NCI-H2171 (cell line): ENCODE measurements around the gene CALCR.
"Not testable (repeated sequence)": the region's sequence is repeated elsewhere in the genome, so short reads cannot be mapped to it uniquely, and the experiment has no call there.

Source experiments
- DNase-seq: peaks from one replicate; lab custom pipeline; 2025; lab: John Stamatoyannopoulos, UW

The CALCR gene

DNA sequence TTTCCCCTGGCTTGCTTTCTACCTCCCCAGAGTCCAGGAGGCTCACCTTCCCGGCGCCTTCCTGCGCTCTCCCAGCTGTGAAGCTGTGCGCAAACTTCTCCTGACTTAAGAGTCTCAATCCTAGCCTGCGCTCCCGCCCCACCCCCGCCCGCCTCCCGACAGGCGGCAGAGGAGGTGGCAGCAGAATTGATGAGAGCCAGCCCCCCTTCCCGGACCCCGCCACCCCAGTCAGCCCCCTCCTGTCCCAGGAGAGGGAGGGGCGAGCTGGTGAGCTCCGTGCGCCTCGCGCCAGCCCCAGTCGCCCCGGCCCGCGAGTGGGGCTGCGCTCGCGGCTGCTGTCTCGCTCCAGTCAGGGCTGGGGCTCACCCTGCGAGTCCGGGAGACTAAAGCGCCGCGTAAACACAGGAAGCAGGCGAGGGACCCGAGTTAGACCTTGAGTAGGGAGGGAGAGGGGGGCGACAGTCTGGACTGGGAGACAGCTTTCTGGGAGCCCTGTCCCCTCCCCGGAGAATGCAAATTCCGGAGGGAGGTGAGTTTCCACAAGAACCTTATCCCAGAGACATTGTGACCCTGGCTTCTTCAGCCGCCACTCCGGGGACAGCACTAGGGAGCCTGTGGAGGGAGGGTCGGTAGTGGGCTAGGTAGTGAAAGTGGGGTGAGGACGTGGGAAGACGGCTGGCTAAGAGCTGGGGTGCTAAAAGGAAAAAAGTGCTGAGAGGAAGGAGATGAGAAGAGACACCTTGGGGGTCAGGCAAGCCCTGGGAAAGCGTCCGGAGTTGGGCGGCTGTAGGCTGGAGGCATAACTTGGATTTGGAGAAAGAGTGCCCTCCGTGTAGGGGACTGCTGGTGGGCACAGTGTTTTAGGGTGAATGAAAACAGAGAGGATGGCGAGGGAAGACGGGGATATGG lies at the start of gene CALCR:
TSS of gene CALCR (minus strand) at position 79 of the 909 bp plus-strand sequence. CDS start 87,743 bp downstream, outside the sequence.
- no peak for DNase-seq

DNA sequence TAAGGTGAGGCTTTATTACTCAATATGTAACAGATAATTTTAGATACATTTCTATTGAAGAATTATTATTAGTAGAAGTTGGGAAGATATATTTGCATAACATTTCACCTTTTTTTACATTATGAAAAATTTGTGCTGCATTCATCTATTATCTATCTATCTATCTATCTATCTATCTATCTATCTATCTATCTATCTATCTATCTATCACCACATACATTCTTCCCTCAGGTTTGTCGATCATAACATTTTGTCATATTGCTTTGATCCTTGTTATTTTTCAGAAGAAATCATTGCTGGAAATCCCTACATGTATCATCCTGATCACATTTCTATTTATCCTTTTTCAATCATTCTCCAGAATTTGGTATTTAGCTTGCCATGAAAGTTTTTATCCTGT lies 49.3 kb upstream of the CALCR start:
- no peak for DNase-seq

DNA sequence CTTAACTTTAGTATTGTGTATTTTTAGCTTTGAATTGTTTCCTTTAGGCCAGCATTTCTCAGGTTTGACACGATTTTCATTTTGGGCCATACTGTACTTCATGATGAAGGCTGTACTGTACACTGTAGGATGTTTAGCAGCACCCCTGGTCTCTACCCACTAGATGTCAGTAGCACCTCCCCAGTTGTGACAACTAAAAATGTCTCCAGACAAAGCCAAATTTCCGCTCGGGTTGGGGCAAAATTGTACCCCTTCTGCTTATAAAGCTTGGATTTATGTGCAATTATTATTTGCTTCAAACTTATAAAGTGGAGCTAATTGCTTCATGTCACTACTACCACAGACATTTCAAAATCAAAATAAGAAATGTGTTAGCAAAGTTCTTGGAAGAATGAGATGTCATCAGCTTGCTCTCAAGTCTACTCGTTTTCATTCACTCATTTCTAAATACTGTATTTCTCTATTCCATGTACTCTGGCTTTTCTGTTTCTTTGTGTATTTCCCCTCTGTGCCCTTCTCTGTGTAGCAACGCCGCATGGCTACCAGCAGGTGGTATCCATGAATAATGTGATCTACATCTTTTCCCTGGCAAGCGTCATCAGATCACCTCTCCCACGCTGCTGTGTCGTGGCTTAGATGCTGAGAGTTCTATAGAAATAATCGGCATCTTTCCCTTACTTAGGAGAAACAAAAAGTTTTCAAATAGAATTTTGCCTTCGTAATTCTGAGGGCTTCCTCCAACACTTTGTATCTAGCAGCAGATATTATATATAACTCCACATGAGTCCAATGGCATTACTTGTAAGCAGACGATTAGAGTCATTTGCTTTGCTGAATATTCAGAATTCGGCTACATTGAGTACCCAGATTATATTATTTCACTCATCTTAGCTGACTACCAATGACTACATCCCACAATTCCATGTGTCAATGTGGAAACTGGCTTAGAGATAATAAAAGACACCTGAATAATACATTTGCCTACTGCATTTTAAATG lies 47.8 kb upstream of the CALCR start:
- DNase-seq: peak; percentile 41

DNA sequence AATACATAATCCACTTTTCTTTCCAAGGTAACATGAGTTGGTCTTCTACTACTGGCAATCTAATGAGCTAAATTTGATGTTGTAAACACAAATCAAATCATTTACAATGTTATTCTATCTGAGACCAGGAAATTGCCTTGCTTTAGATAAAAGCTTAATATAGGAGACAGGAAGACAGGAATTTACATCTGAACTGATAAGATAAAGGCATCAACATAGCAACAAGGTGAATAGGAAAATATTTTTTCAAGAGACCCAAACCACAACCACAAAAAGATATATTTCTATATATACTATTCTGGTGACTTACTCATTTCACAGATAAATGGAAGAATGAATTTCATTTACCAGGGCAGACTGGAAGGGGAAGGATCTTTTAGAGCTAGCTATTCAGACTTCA lies 46.3 kb upstream of the CALCR start:
- no peak for DNase-seq

DNA sequence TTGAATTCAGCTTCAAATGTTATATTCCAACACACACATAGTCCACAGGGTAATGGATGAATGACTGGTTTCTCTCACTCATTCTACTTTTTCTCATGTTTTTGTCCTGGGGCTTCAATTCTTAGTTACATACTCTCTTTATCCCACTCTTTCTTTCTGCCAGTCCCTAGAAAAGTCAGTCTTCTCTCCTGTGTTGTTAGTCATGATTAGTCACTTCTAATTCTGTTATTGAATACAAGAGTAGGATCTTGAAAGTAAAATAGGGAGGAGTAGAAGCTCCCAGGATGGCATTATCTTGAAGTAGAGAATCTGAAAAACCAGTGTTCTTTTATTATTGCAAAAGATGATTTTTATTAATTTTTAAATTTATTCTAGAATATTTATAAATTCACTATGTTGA lies 45.5 kb upstream of the CALCR start:
- DNase-seq: no peak

DNA sequence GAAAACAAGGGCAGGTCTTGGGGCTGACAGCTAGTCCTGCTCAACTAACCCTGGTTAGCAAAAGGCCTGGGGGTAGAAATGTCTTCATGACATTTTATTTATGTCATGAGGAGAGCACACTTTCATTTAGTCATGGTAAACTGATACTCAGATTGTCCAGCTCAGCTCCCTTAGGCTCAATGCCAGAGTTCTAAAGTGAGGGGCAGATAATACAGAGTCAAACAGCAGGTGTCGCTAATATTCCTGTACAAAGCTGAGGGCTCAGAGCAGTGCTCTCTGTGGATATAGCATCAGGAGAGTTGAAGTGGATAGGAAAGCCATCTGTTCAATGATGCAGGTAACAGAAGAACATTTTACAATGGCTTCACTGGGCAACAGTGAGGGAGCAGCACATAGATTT lies 26.8 kb upstream of the CALCR start:
- peak; percentile 30 for DNase-seq

DNA sequence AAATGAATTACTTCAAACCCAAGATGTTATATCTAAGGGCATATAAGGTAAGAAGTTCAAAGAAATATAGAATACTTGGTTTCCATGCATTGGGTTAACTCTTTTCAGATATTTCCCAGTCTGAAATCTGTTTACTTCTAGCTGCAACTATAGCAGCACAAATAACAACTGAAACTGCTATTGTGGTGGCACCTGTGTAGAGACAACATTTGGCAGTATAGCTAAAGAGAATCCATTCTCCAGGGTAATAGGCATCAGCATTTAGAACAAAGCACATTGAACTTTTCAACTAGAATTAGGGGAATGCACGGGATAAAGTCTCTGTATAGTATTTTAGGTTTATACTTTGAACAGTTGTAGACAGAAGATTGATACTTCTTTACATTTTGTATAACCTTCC lies 19.7 kb upstream of the CALCR start:
- DNase-seq: no peak

DNA sequence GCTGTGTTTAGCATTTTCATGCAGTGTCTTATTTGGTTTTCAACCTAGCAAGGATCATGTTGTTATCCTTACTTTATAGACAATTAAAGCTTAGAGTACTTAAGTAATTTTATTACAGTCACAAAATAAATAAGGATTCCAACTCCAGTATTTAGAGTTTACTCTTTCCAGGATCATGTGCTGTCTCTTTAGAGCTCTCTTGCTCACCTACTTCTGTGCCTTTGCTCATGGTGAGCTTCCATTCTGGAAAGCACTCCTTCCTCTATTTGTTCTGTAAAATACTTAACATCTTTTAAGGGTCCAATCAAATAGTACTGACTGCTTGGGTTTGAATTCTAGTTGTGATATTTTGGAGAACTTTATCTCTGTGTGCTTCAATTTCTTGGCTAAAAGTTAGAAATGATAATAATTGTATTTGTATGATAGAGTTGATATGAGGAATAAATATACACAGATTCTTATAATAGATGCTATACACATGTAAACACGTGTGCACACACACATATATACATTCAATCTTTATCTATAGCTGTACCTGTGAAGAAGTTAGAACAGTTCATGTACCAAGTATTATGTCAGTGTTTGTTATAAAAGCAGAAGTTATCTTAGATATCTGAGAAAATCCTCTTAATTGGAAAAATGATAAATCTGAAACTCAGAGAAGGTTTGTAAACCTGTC lies 18.2 kb upstream of the CALCR start:
- DNase-seq: no peak

DNA sequence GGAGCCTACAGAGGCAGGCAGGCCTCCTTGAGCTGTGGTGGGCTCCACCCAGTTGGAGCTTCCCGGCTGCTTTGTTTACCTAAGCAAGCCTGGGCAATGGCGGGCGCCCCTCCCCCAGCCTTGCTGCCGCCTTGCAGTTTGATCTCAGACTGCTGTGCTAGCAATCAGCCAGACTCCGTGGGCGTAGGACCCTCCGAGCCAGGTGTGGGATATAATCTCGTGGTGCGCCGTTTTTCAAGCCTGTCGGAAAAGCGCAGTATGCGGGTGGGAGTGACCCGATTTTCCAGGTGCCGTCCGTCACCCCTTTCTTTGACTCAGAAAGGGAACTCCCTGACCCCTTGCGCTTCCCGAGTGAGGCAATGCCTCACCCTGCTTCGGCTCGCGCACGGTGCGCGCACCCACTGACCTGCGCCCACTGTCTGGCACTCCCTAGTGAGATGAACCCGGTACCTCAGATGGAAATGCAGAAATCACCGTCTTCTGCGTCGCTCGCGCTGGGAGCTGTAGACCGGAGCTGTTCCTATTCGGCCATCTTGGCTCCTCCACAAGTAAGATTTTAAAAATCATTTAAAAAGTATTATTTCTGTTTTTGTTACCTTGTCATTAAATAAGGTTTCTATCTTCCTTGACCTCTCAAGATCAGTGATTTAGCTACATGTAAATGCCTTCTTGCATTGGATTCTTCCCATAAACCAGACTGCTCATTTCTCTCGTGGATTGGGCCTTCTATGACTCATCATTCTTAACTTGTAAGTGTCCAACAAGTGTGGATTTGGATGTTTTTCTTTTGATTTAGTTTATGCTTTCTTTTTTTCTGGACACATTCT lies 16.9 kb upstream of the CALCR start:
- DNase-seq: not testable (repeated sequence)

DNA sequence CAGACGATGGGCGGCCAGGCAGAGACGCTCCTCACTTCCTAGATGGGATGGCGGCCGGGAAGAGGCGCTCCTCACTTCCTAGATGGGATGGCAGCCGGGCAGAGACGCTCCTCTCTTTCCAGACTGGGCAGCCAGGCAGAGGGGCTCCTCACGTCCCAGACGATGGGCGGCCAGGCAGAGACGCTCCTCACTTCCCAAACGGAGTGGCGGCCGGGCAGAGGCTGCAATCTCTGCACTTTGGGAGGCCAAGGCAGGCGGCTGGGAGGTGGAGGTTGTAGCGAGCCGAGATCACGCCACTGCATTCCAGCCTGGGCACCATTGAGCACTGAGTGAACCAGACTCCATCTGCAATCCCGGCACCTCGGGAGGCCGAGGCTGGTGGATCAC lies 11.9 kb upstream of the CALCR start:
- not testable (repeated sequence) for DNase-seq

DNA sequence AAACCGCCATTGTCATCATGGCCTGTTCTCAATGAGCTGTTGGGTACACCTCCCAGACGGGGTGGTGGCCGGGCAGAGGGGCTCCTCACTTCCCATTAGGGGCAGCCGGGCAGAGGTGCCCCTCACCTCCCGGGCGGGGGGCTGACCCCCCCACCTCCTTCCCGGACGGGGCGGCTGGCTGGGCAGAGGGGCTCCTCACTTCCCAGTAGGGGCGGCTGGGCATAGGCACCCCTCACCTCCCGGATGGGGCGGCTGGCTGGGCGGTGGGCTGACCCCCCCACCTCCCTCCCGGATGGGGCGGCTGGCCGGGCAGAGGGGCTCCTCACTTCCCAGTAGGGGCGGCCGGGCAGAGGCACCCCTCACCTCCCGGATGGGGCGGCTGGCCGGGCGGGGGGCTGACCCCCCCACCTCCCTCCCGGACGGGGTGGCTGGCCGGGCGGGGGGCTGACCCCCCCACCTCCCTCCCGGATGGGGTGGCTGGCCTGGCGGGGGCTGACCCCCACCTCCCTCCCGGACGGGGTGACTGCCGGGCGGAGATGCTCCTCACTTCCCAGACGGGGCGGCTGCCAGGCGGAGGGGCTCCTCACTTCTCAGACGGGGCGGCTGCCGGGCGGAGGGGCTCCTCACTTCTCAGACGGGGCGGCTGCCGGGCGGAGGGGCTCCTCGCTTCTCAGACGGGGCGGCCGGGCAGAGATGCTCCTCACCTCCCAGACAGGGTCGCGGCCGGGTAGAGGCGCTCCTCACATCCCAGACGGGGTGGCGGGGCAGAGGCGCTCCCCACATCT lies 11.4 kb upstream of the CALCR start:
- DNase-seq: not testable (repeated sequence)

DNA sequence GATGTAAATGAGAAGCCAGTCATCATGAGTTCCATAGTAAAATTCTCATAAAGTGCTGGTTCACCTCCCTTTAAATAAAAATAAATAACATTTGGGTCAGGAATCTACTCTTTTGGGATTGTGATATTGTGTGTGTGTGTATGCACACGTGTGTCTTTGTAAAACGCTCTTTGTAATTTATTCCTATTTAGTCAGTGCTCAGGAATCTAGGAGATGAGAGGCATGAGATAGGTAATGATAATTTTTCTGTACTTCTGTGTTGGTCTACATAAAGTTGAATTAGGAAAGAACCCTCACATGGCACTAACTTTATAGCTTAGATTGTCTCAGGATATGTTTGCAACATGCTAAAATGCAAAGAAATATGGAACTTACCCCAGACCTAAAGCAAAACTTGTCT lies 4.9 kb upstream of the CALCR start:
- DNase-seq: no peak

DNA sequence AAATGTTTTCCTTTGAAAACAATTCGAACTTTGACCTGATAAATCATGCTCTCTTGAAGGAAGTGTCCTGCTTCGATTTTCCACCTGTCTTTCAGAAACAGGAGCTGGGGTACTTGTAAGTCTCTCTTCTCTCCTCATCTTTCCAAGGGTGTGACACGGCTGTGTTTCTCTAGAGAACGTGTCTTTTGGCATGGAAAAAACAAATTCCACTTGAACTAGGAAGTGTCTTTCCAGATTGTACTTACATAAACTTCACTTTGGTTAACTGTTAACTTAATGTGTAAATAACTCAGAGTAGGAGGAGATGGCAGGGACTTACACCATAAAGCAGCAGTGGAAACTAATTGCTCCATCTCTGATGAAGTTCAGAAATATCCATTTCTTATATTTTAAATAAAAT lies 4.2 kb upstream of the CALCR start:
- DNase-seq: no peak

DNA sequence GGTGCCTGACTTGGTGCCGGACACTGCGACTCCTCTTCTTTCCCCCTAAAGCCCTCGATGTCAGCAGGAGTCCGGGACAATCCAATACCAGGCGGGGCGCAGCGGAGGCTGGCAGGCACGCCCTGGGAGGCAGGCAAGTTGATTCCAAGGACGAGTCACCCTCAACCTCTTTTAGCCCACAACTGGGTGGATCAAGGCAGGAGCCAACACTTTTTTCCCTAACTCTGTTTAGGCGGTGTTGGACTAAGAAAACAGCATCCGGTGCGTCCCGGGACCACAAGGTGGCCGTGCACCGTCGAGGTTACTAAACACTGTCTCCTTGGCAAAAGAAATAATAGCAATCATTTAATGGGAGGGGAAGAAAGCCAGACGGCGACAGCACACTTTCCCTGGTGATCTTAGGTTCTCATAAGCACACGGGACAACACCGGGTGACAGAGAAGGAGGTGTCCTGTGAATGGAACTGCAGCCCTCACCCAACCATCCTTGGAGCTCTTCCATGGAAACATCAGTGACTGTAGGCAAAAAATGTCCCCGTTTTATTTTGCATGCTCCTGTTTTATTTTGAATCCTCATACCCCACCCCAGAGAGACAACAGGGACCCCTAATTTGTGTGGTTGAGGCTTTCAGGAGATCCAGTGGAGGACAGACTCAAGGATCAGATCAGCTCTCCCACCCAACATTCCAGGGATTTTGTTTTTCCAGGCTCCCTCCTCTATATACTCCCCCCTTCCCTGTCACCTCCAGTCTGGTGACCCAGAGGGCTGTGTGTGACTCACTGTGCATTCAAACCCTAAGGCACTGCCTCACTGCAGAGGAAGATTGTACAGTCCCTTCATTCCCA lies 1.3 kb upstream of the CALCR start:
- no peak for DNase-seq

DNA sequence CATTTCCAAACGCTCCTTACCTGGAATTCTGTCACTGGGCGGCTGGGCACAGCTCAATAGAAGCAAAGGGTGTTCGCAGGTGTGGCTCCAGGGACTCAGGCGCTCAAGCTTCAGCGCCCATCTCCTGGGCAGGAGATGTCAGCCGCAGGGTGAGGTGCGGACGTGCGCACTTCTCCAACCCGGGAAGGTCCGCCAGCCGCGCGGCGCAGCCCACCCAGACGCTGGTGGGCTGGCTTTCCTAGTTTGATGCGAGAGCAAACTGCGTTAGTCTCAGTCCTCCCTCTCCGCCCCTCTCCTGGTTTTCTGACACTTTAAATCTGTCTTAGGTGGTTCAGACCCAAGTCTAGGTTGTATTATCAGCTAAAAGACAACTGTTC lies 267 bp downstream of the CALCR start:
- no peak for DNase-seq

DNA sequence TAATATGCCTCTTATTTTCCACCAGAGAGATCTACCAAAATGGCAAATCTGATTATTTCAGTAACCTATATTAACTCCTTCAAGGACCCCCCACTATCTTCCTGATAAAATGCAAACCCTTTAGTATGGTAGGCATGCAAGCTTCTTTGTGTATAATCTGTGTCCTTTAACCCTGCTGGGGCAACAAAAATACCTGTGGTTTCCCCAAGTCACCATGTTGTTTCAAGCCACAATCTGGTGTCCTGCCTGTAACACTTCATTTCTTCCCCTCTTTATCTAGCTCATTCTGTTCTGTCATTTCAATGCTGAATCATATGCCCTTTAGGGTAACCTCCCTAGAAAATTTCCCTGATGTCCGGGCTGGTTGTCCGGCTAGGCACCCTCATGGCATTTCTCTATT lies 5.3 kb downstream of the CALCR start:
- no peak for DNase-seq

DNA sequence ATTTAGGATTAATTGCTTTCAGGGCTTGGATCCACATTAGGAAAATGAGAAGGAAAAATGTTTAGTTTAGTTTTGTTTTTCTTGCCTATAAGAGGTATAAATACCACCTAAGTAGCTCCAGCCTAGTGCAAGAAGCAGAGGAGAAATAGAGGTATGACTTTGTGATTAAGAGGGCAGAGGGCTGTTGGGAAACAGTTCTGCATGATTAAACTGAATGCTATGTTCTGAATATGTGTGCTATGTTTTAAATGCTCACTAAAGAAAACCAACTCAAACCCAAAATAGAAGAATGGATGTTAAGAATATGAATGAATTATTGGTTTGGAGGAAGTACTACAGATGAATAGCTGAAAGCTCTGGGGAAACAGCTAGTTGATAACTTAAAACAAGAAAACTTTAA lies 7.6 kb downstream of the CALCR start:
- no peak for DNase-seq

DNA sequence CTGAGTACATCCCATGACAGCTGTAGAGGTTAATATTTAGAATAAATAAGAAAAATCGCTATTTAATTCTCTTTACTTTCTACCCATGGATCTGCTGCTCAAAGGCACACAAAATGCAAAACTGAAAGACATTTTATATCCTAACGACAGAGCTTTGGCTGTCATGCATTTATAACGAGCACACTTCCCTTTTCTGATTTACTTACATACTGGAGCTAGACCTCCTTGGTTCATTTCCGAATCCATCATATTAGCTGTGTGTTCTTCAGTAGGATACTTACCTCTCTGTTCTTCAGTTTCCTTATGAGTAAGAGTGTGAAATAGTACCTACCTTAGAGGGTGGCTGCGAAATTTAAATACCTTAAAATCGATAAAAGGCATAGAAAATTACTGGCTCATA lies 10.9 kb downstream of the CALCR start:
- no peak for DNase-seq

DNA sequence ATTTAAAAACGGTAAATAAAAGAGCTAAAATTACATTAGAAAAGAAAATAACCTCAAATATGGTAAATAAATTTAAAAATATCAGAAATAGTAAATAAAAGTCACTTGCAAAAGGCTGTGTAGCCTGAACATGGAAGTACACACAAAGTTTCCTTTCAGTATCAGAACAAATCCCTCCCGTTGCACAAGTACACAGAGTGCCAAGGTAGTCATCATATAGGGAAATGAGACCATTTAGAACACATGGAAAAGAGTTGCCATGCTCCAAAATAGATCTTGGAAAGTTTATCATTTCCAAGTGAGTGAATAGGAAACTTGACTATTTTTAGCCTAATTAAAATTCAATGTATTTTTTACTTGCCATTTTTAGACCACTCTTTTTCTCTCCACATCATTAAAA lies 11.6 kb downstream of the CALCR start:
- DNase-seq: no peak

DNA sequence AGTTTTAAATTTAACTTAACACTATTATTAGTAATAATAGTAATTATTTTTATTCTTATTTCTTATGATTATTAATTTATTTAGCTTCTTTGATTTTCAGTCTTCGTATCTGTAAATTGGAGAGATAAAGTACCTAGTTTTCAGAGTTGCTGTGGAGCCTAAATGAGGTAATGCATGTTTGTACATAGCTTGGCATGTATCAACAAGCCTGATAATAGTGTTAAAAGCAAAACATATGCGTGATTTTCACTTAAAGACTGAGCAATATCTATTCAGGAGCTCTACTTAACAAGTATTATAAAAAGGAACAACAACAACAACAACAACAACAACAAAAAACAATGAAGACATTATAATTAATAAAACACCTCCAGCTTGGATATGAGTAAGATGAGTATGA lies 12.4 kb downstream of the CALCR start:
- no peak for DNase-seq
